OCI-LY7 (cell line): ENCODE measurements around the gene FAM53C. TPM values are rescaled to one million over a fixed set of nuclear protein-coding genes. Genes with fewer than 3 reads are reported as not detected.

Experiments
- BruUV-seq: library from RNA; stranded (reverse); fragments of 400-500 nt; replicated peaks from 2 replicates; lab custom pipeline; 2021; lab: Mats Ljungman, UMichigan
- CTCF ChIA-PET: fragments of 300-600 bp; sonication (Branson Sonifier 250); formaldehyde crosslinking; loops from one replicate; lab custom pipeline; 2022; ENCODE audit warnings: antibody characterized with exemption; ENCODE audit not compliant: unreplicated experiment; lab: Charles Lee
- POLR2A ChIA-PET: fragments of 300-600 bp; sonication (Branson Sonifier 250); formaldehyde crosslinking; loops from one replicate; lab custom pipeline; 2022; ENCODE audit warnings: antibody characterized with exemption; lab: Charles Lee
- DNase-seq: peaks from one replicate; pipeline ENCODE4 v3.0.0-alpha.2; 2015; ENCODE audit warnings: low spot score
- H2AFZ ChIP-seq: fragments of 200-600 bp; sonication (generic), shearing (Covaris generic); 2 replicates; pipeline ENCODE4 v1.6.1; 2014; ENCODE audit warnings: mild to moderate bottlenecking, antibody characterized with exemption, low read length, moderate library complexity
- H3K27ac ChIP-seq: fragments of 200-600 bp; sonication (generic); 2 replicates; pipeline ENCODE4 v1.5.1; 2014; ENCODE audit warnings: mixed run types, low read depth, mild to moderate bottlenecking, moderate library complexity, low read length, inconsistent platforms; ENCODE audit not compliant: poor library complexity, severe bottlenecking
- H3K36me3 ChIP-seq: fragments of 200-600 bp; sonication (generic); 2 replicates; pipeline ENCODE4 v1.6.1; 2014; ENCODE audit warnings: mild to moderate bottlenecking, antibody characterized with exemption, low read length, moderate library complexity, mixed read lengths; ENCODE audit not compliant: insufficient read depth
- H3K4me1 ChIP-seq: fragments of 200-600 bp; sonication (generic); 2 replicates; pipeline ENCODE4 v1.5.1; 2014; ENCODE audit warnings: mild to moderate bottlenecking, low read length; ENCODE audit not compliant: insufficient read depth, poor library complexity, severe bottlenecking
- H3K4me2 ChIP-seq: fragments of 200-600 bp; sonication (generic); 2 replicates; pipeline ENCODE4 v1.6.1; 2014; ENCODE audit warnings: mild to moderate bottlenecking, low read length
- H3K4me3 ChIP-seq: fragments of 200-600 bp; sonication (generic); 2 replicates; pipeline ENCODE4 v1.5.1; 2014; ENCODE audit warnings: mild to moderate bottlenecking, low read depth, low read length; ENCODE audit not compliant: poor library complexity, severe bottlenecking
- H3K79me2 ChIP-seq: fragments of 200-600 bp; sonication (generic); 2 replicates; pipeline ENCODE4 v1.6.1; 2016; ENCODE audit warnings: low read depth, mild to moderate bottlenecking, low read length, moderate library complexity, mixed read lengths; ENCODE audit not compliant: insufficient read depth
- H3K9me2 ChIP-seq: fragments of 200-600 bp; sonication (generic); 2 replicates; pipeline ENCODE4 v1.6.1; 2016; ENCODE audit warnings: mild to moderate bottlenecking, low read length, mixed read lengths; ENCODE audit not compliant: insufficient read depth
- H3K9me3 ChIP-seq: fragments of 200-600 bp; sonication (generic); 2 replicates; pipeline ENCODE4 v1.6.1; 2014; ENCODE audit warnings: mild to moderate bottlenecking, mixed run types, low read length, mixed read lengths
- H4K20me1 ChIP-seq: fragments of 200-600 bp; sonication (generic); 2 replicates; pipeline ENCODE4 v1.6.1; 2014; ENCODE audit warnings: mild to moderate bottlenecking, antibody characterized with exemption, low read length, moderate library complexity, mixed read lengths; ENCODE audit not compliant: insufficient read depth
- EZH2phosphoT487 ChIP-seq: fragments of 200-600 bp; sonication (generic); IDR thresholded peaks from 2 replicates; pipeline ENCODE4 v1.6.1; 2018; ENCODE audit warnings: low read depth, borderline replicate concordance, mild to moderate bottlenecking, mixed run types, antibody characterized with exemption, low read length, moderate library complexity, mixed read lengths
- intact Hi-C: fragments of 100-400 bp; cut with micrococcal nuclease; formaldehyde crosslinking; loops from one replicate; pipeline ENCODE4 v1.10.0; 2022; ENCODE audit not compliant: unreplicated experiment
- total RNA-seq, 2 experiments: library from RNA; depleted of rRNA in 1 of 2; stranded (reverse); fragments of >200 nt in 1 of 2; shearing (Covaris generic) in 1 of 2; gene quantifications; 2 replicates each; pipeline ENCODE4 v1.2.3, GENCODE V29; 2014 to 2022
- TF ChIP-seq, protein P1 (sequence below): fragments of 200-600 bp; sonication (generic); conservative IDR thresholded peaks from 2 replicates; pipeline ENCODE4 v1.5.1; 2014; ENCODE audit warnings: mild to moderate bottlenecking, antibody characterized with exemption, low read length, moderate library complexity, mixed read lengths

Gene FAM53C
- total RNA-seq, 2 experiments from 2014 or later: 42.3 to 46.5 TPM

DNA sequence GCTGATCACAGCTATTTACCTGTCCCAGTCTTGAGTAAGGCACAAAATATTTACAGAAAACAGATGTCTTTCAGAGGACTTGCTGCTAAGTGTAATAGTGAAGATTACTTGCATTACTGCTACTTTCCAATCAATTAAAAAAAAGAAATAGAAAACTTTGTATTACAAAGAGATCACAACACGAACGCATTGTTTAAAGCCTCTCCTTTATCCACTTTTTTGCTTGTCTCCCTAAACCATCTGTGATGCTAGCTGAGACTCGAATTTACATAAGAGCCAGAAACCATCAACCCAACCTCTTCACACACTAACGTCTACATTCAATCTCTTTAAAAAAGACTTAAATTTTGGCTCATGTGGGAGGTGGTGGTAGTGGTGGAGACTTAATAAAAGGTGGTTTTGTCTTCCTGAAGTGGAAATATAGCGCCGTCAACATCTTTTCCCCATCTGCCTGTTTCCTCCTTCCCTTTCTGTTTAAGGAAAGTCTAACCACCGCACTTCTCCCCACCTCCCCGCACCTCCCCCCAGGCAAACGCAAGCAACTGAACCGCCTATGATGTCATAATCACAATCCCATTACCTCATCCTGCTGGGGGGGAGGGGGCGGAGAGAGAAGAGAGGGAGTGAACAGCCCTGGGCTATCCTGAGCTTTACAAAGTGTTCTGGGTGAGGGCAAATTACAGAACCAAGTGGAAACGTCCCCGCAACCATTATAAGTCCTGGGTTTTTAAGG, 948 bp upstream of the FAM53C start:
- POLR2A ChIA-PET: interaction anchor here (0.5 to 6.1 kb wide), 6 partner anchors 10 to 584 kb away, joined by 3 to 102 read pairs (median 3); partner anchors contain the start of gene KDM3B
- CTCF ChIA-PET: interaction anchor here (3.6 kb wide), 1 partner anchor 16 kb away, joined by 34 read pairs; the partner anchor contains the start of gene KDM3B
- DNase-seq: no peak

DNA sequence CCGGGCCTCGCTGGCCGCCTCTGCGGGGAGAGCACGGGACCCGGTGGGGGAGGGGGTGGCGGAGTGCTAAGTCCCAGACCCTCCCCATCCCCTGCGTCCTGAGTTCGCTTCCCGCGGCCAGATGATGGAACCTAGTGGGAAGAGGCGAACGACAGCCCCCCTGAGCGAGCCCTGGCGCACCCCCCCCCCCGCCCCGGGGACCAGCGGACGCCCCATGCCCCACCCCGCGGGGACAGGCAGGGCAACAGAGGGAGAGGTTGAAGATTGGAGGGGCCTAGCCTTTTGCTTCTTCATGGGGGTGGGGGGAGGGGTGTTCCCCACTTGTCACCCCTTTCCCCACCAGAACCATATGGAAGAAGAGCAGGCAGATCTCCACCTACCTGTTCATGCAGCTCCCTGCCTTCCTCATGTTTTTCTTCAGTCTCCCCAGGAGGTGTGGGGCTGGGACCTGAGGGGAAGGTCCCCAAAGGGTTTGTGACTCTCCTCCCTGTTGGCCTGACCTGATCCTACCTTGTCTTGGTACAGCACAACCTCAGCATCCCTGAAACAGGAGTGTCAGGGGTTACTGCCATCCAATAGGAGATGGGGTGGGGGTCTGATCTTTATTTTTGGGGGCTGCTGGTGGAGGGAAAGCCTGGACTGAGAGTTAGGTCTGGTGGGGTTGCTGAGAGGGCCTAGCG, 485 bp downstream of the FAM53C start:
- Histone ChIP-seq H3K4me3 (peak overlapping the region; percentile 89), H2AFZ (no peak overlapping the region), H3K79me2 (peaks cover 34% of the 10 kb centered on the region; the same call in 1 of the 2 replicates), H3K9me3 (no peaks in the 10 kb centered on the region), H4K20me1 (peaks cover 16% of the 10 kb centered on the region; the same call in 1 of the 2 replicates), H3K27ac (peak overlapping the region; percentile 67), H3K9me2 (no peaks in the 10 kb centered on the region), H3K4me2 (peak overlapping the region; percentile 99), H3K36me3 (peaks cover 27% of the 10 kb centered on the region), H3K4me1 (peaks cover 26% of the 10 kb centered on the region)
- ChIA-PET POLR2A (interaction anchor here (0.6 to 6.1 kb wide), 6 partner anchors 7 to 257 kb away, joined by 3 to 102 read pairs (median 4); partner anchors contain the start of genes CDC23, CDC25C and KDM3B), CTCF (interaction anchor here (3.6 kb wide), 1 partner anchor 14 kb away, joined by 34 read pairs; the partner anchor contains the start of gene KDM3B)
- intact Hi-C loops: loop anchor here (1.0 to 5.0 kb wide), 3 partner anchors 14 to 204 kb away; partner anchors contain the start of genes BRD8, ETF1, KDM3B and KIF20A
- peak; percentile 39 for DNase-seq
- TF ChIP-seq EZH2phosphoT487: no peak
- TF ChIP-seq, protein P1, sequence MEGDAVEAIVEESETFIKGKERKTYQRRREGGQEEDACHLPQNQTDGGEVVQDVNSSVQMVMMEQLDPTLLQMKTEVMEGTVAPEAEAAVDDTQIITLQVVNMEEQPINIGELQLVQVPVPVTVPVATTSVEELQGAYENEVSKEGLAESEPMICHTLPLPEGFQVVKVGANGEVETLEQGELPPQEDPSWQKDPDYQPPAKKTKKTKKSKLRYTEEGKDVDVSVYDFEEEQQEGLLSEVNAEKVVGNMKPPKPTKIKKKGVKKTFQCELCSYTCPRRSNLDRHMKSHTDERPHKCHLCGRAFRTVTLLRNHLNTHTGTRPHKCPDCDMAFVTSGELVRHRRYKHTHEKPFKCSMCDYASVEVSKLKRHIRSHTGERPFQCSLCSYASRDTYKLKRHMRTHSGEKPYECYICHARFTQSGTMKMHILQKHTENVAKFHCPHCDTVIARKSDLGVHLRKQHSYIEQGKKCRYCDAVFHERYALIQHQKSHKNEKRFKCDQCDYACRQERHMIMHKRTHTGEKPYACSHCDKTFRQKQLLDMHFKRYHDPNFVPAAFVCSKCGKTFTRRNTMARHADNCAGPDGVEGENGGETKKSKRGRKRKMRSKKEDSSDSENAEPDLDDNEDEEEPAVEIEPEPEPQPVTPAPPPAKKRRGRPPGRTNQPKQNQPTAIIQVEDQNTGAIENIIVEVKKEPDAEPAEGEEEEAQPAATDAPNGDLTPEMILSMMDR: no peak
- no TSS peak for BruUV-seq

More for the DNA sequence above, 948 bp upstream of the FAM53C start:
- TSS peak; percentile 92 for BruUV-seq
- H3K27ac ChIP-seq: peak overlapping the region; percentile 67
- no peak for TF ChIP-seq EZH2phosphoT487
- TF ChIP-seq, protein P1: no peak
- peaks cover 34% of the 10 kb centered on the region; the same call in 1 of the 2 replicates for H3K79me2 ChIP-seq
- peak overlapping the region; percentile 89 for H3K4me3 ChIP-seq
- intact Hi-C loops: loop anchor here (5.0 kb wide), 2 partner anchors 160 to 205 kb away; partner anchors contain the start of genes BRD8, ETF1 and KIF20A
- H3K9me3 ChIP-seq: no peaks in the 10 kb centered on the region
- H3K9me2 ChIP-seq: no peaks in the 10 kb centered on the region
- H3K36me3 ChIP-seq: peaks cover 18% of the 10 kb centered on the region
- H4K20me1 ChIP-seq: peaks cover 16% of the 10 kb centered on the region; the same call in 1 of the 2 replicates
- H3K4me1 ChIP-seq: peaks cover 32% of the 10 kb centered on the region
- H3K4me2 ChIP-seq: peak overlapping the region; percentile 99
- H2AFZ ChIP-seq: peak overlapping the region; percentile 96
